ENCODE data around the gene ABCC1.
A peak's percentile ranks its signal among the peaks of the same experiment; 100 is the strongest.

Gene ABCC1

DNA sequence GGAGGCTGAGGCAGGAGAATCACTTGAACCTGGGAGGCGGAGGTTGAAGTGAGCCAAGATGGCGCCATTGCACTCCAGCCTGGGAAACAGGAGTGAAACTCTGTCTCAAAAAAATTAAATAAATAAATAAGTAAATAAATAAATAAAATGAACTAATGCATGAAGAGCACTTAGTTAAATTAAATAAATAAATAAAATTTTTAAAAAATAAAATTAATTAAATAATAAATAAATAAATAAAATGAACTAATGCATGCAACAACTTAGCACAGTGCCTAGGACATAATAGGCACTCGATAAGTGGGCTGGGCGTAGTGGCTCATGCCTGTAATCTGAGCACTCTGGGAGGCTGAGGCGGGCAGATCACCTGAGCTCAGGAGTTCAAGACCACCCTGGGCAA, 45.5 kb upstream of the ABCC1 start:
- H3K36me3 ChIP-seq (ENCODE audit: insufficient read depth, low read length) = no peaks in the 10 kb centered on the region
- H3K4me1 ChIP-seq (ENCODE audit: insufficient read depth, low read length, severe bottlenecking) = peaks cover 15% of the 10 kb centered on the region
- no peak overlapping the region for H3K4me3 ChIP-seq (ENCODE audit: low read depth, low read length, poor library complexity, severe bottlenecking)
- no peak overlapping the region for H3K9ac ChIP-seq (ENCODE audit: low read length)
- no peak overlapping the region for H2AFZ ChIP-seq (ENCODE audit: low read length)
- no peaks in the 10 kb centered on the region for H3F3A ChIP-seq (ENCODE audit: insufficient read depth, low read length)
- no peaks in the 10 kb centered on the region for H3K27me3 ChIP-seq (ENCODE audit: insufficient read depth, low read length)
- H3K27ac ChIP-seq (ENCODE audit: low read depth, low read length, poor library complexity, severe bottlenecking) = no peak overlapping the region
- H3K9me2 ChIP-seq (ENCODE audit: low read depth, low read length) = no peaks in the 10 kb centered on the region
- H3K79me2 ChIP-seq (ENCODE audit: insufficient read depth, low read length) = no peaks in the 10 kb centered on the region
- TF ChIP-seq, protein P1, sequence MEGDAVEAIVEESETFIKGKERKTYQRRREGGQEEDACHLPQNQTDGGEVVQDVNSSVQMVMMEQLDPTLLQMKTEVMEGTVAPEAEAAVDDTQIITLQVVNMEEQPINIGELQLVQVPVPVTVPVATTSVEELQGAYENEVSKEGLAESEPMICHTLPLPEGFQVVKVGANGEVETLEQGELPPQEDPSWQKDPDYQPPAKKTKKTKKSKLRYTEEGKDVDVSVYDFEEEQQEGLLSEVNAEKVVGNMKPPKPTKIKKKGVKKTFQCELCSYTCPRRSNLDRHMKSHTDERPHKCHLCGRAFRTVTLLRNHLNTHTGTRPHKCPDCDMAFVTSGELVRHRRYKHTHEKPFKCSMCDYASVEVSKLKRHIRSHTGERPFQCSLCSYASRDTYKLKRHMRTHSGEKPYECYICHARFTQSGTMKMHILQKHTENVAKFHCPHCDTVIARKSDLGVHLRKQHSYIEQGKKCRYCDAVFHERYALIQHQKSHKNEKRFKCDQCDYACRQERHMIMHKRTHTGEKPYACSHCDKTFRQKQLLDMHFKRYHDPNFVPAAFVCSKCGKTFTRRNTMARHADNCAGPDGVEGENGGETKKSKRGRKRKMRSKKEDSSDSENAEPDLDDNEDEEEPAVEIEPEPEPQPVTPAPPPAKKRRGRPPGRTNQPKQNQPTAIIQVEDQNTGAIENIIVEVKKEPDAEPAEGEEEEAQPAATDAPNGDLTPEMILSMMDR (IDR thresholded peaks at IDR 0.05; ENCODE audit: low read length) = no peak
- no peak for TF ChIP-seq EZH2 (IDR thresholded peaks at IDR 0.05; ENCODE audit: borderline replicate concordance, low read length)
- H3K9me3 ChIP-seq (ENCODE audit: low read length) = no peaks in the 10 kb centered on the region
- H4K20me1 ChIP-seq (ENCODE audit: insufficient read depth, low read length) = no peaks in the 10 kb centered on the region
- no peak overlapping the region for H3K4me2 ChIP-seq (ENCODE audit: low read length)

DNA sequence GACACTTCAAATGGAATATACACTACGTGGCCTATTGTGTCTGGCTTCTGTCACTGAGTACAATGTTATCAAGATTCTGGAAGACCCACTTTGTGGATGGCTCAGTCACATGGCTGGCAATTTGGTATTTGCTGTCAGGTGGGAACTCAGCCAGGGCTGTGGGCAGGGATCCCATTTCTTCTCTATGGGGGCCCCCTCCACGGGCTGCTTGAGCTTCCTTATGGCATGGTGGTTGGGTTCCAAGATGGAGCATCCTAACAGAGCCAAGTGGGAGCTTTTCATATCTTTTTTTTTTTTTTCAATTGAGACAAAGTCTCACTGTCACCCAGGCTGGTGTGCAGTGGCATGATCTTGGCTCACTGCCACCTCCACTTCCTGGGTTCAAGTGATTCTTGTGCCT, 43.0 kb upstream of the ABCC1 start:
- Histone ChIP-seq H3K79me2 (ENCODE audit: insufficient read depth, low read length) (no peaks in the 10 kb centered on the region), H4K20me1 (ENCODE audit: insufficient read depth, low read length) (no peaks in the 10 kb centered on the region), H3K4me3 (ENCODE audit: low read depth, low read length, poor library complexity, severe bottlenecking) (no peak overlapping the region), H3K36me3 (ENCODE audit: insufficient read depth, low read length) (no peaks in the 10 kb centered on the region), H3K4me2 (ENCODE audit: low read length) (no peak overlapping the region), H3K27ac (ENCODE audit: low read depth, low read length, poor library complexity, severe bottlenecking) (no peak overlapping the region), H3K27me3 (ENCODE audit: insufficient read depth, low read length) (no peaks in the 10 kb centered on the region), H3K9ac (ENCODE audit: low read length) (no peak overlapping the region), H3K4me1 (ENCODE audit: insufficient read depth, low read length, severe bottlenecking) (peaks cover 10% of the 10 kb centered on the region), H2AFZ (ENCODE audit: low read length) (no peak overlapping the region), H3K9me3 (ENCODE audit: low read length) (no peaks in the 10 kb centered on the region), H3K9me2 (ENCODE audit: low read depth, low read length) (no peaks in the 10 kb centered on the region), H3F3A (ENCODE audit: insufficient read depth, low read length) (no peaks in the 10 kb centered on the region)
- no peak for TF ChIP-seq EZH2 (IDR thresholded peaks at IDR 0.05; ENCODE audit: borderline replicate concordance, low read length)
- TF ChIP-seq, protein P1 (IDR thresholded peaks at IDR 0.05; ENCODE audit: low read length) = no peak

DNA sequence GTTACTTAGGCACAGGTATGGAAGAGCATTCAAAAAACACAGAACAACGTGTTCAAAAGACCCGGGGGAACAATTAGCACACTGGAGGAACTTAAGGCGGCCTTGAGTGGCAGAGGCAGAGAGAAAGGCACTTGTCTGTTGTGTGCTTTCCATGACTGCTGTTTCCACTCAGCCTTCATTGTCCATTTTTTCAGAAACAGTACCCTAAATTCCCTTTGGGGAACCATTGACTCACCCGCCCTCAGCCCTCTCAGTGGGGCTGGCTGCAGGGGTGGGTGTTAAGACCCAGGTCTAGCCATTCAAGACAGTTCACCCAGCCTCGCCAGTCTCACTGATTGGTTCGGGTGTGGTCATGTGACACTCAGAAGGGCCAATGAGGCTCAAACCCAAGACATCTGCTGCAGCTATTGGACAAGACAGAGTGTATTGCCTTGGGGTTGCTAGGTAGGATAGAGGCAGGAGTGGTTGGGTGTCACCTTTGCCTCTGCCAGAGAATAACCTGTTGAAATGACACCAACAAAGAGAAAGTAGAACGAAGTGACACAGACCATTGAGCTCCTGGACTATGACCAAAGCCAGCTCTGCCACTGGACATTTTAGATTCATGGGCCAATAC, 41.4 kb upstream of the ABCC1 start:
- Histone ChIP-seq H3K4me2 (ENCODE audit: low read length) (0 out of 2 replicates have a peak overlapping the region, but pooled peaks have one; percentile 15), H3K36me3 (ENCODE audit: insufficient read depth, low read length) (no peaks in the 10 kb centered on the region), H3K9me2 (ENCODE audit: low read depth, low read length) (no peaks in the 10 kb centered on the region), H3K79me2 (ENCODE audit: insufficient read depth, low read length) (no peaks in the 10 kb centered on the region), H3K9ac (ENCODE audit: low read length) (no peak overlapping the region), H3K4me3 (ENCODE audit: low read depth, low read length, poor library complexity, severe bottlenecking) (no peak overlapping the region), H3K27ac (ENCODE audit: low read depth, low read length, poor library complexity, severe bottlenecking) (no peak overlapping the region), H3K27me3 (ENCODE audit: insufficient read depth, low read length) (no peaks in the 10 kb centered on the region), H3K4me1 (ENCODE audit: insufficient read depth, low read length, severe bottlenecking) (peaks cover 9% of the 10 kb centered on the region), H2AFZ (ENCODE audit: low read length) (no peak overlapping the region), H4K20me1 (ENCODE audit: insufficient read depth, low read length) (no peaks in the 10 kb centered on the region), H3F3A (ENCODE audit: insufficient read depth, low read length) (no peaks in the 10 kb centered on the region), H3K9me3 (ENCODE audit: low read length) (no peaks in the 10 kb centered on the region)
- no peak for TF ChIP-seq EZH2 (IDR thresholded peaks at IDR 0.05; ENCODE audit: borderline replicate concordance, low read length)
- TF ChIP-seq, protein P1 (IDR thresholded peaks at IDR 0.05; ENCODE audit: low read length) = no peak
